HG02840 (cell line): ENCODE measurements around the gene PIF1.

Experiments
- ATAC-seq: cut with Tn5 transposase; IDR thresholded peaks from one replicate; pipeline ENCODE4 v1.9.1; 2021; ENCODE audit warnings: mild to moderate bottlenecking, moderate library complexity, moderate number of reproducible peaks; ENCODE audit not compliant: unreplicated experiment, low FRiP score

PIF1 gene

GRCh38 chr15:64779024-64779423 is 46.4 kb downstream of the PIF1 start:
- no peak for ATAC-seq

- no peak for ATAC-seq
Measured at GRCh38 chr15:64776402-64776786, 49.1 kb downstream of the PIF1 start.

GRCh38 chr15:64775551-64776401 is 49.7 kb downstream of the PIF1 start, which contains the start of gene RBPMS2:
Gene RBPMS2, minus strand, starts transcription at chr15:64775589. Its CDS starts 270 bp downstream, at chr15:64775319.
- ATAC-seq = no peak

- no peak for ATAC-seq
Measured at GRCh38 chr15:64774629-64775493, 50.6 kb downstream of the PIF1 start.

- no peak for ATAC-seq
Measured at GRCh38 chr15:64774037-64774628, 51.3 kb downstream of the PIF1 start.

GRCh38 chr15:64773606-64774005 is 51.8 kb downstream of the PIF1 start:
- ATAC-seq = no peak

GRCh38 chr15:64772964-64773363 is 52.5 kb downstream of the PIF1 start:
- no peak for ATAC-seq

- ATAC-seq = no peak
Measured at GRCh38 chr15:64772488-64772887, 53.0 kb downstream of the PIF1 start.

- ATAC-seq = no peak
Measured at GRCh38 chr15:64770626-64771025, 54.8 kb downstream of the PIF1 start.

GRCh38 chr15:64767203-64767602 is 58.2 kb downstream of the PIF1 start:
- ATAC-seq = no peak

GRCh38 chr15:64766058-64766457 is 59.4 kb downstream of the PIF1 start:
- ATAC-seq = no peak
